Stimulated activated naive B cell treated with anti-CD40 and anti-IgM and Interleukin-4, amounts not matched to agents 10 μg/mL and 1 μg/mL and 100 μg/mL, for 72 hours (primary cell): ENCODE measurements around the gene EVA1A.
A peak's percentile ranks its signal among the peaks of the same experiment; 100 is the strongest.
"Not testable (repeated sequence)": the region's sequence is repeated elsewhere in the genome, so short reads cannot be mapped to it uniquely, and the experiment has no call there.

Source experiments
- ATAC-seq, 2 donors: fragments of 150-1000 bp; cut with Tn5 transposase; replicated peaks; 2 replicates each; pipeline ENCODE4 v1.10.0; 2021; ENCODE audit warnings: moderate library complexity in 1 of 2
- DNase-seq: peaks from one replicate; pipeline ENCODE4 v3.0.0; 2021
- H3K27ac Mint-ChIP-seq: one replicate; pipeline ENCODE4 v1.8.0; 2022; ENCODE audit warnings: mild to moderate bottlenecking, mixed read lengths
- H3K27me3 Mint-ChIP-seq, 2 donors: one replicate each; pipeline ENCODE4 v1.8.0; 2022; ENCODE audit warnings: mixed read lengths in 2 of 2
- H3K36me3 Mint-ChIP-seq, 2 donors: one replicate each; pipeline ENCODE4 v1.8.0; 2022; ENCODE audit warnings: mixed read lengths in 2 of 2, mild to moderate bottlenecking in 1 of 2
- H3K4me1 Mint-ChIP-seq, 2 donors: one replicate each; pipeline ENCODE4 v1.8.0; 2022; ENCODE audit warnings: mixed read lengths in 2 of 2, mild to moderate bottlenecking in 1 of 2
- H3K4me3 Mint-ChIP-seq, 2 donors: one replicate each; pipeline ENCODE4 v1.8.0; 2022; ENCODE audit warnings: mild to moderate bottlenecking in 2 of 2, mixed read lengths in 2 of 2, moderate library complexity in 1 of 2
- H3K9me3 Mint-ChIP-seq, 2 donors: one replicate each; pipeline ENCODE4 v1.8.0; 2022; ENCODE audit warnings: mixed read lengths in 2 of 2, mild to moderate bottlenecking in 1 of 2

The EVA1A gene

GRCh38 chr2:75493230-75493629 lies 67.5 kb downstream of the EVA1A start:
- Mint-ChIP-seq H3K4me3 (no peak overlapping the region), H3K27ac (no peak overlapping the region), H3K27me3 (peaks cover 4 to 19% of the 10 kb centered on the region in 2 donors), H3K9me3 (no peaks in the 10 kb centered on the region), H3K4me1 (no peaks in the 10 kb centered on the region), H3K36me3 (no peaks in the 10 kb centered on the region)
- ATAC-seq (no peak), DNase-seq (no peak)

- Mint-ChIP-seq H3K36me3 (no peaks in the 10 kb centered on the region), H3K27me3 (peaks cover 12 to 18% of the 10 kb centered on the region in 2 donors), H3K4me1 (no peaks in the 10 kb centered on the region), H3K9me3 (peaks cover 4 to 5% of the 10 kb centered on the region in 2 donors), H3K4me3 (no peak overlapping the region), H3K27ac (no peak overlapping the region)
- ATAC-seq (no peak), DNase-seq (no peak)
Observed at GRCh38 chr2:75491129-75491753, 69.5 kb downstream of the EVA1A start.

GRCh38 chr2:75489721-75490120 lies 71.0 kb downstream of the EVA1A start:
- no peak for DNase-seq
- H3K4me3 Mint-ChIP-seq: no peak overlapping the region
- no peak for ATAC-seq
- H3K4me1 Mint-ChIP-seq: no peaks in the 10 kb centered on the region
- peaks cover 22 to 23% of the 10 kb centered on the region in 2 donors for H3K27me3 Mint-ChIP-seq
- H3K27ac Mint-ChIP-seq: no peak overlapping the region
- H3K36me3 Mint-ChIP-seq: no peaks in the 10 kb centered on the region
- peaks cover 4 to 5% of the 10 kb centered on the region in 2 donors for H3K9me3 Mint-ChIP-seq

GRCh38 chr2:75488157-75488556 lies 72.6 kb downstream of the EVA1A start:
- no peak for DNase-seq
- Mint-ChIP-seq H3K27ac (no peak overlapping the region), H3K4me3 (no peak overlapping the region), H3K9me3 (peaks cover 4 to 5% of the 10 kb centered on the region in 2 donors), H3K27me3 (peaks cover 18 to 19% of the 10 kb centered on the region in 2 donors), H3K4me1 (no peaks in the 10 kb centered on the region), H3K36me3 (no peaks in the 10 kb centered on the region)
- ATAC-seq: no peak

- not testable (repeated sequence) for H3K4me1 Mint-ChIP-seq, ATAC-seq, H3K27ac Mint-ChIP-seq, DNase-seq, H3K9me3 Mint-ChIP-seq, H3K36me3 Mint-ChIP-seq, H3K4me3 Mint-ChIP-seq
- H3K27me3 Mint-ChIP-seq: peaks cover 17 to 18% of the 10 kb centered on the region in 2 donors
Observed at GRCh38 chr2:75486735-75487134, 74.0 kb downstream of the EVA1A start.

- no peak overlapping the region for H3K4me3 Mint-ChIP-seq
- no peak overlapping the region for H3K27ac Mint-ChIP-seq
- no peaks in the 10 kb centered on the region for H3K4me1 Mint-ChIP-seq
- peaks cover 4 to 5% of the 10 kb centered on the region in 2 donors for H3K9me3 Mint-ChIP-seq
- ATAC-seq (no peak), DNase-seq (no peak)
- H3K27me3 Mint-ChIP-seq: peaks cover 17 to 22% of the 10 kb centered on the region in 2 donors
- H3K36me3 Mint-ChIP-seq: no peaks in the 10 kb centered on the region
Observed at GRCh38 chr2:75484840-75485239, 75.9 kb downstream of the EVA1A start.

- Mint-ChIP-seq H3K27ac (no peak overlapping the region), H3K9me3 (peaks cover 4 to 5% of the 10 kb centered on the region in 2 donors), H3K27me3 (peaks cover 17 to 22% of the 10 kb centered on the region in 2 donors), H3K4me1 (peaks cover 0 to 2% of the 10 kb centered on the region in 2 donors), H3K36me3 (no peaks in the 10 kb centered on the region), H3K4me3 (no peak overlapping the region)
- ATAC-seq (no peak), DNase-seq (no peak)
Observed at GRCh38 chr2:75483878-75484277, 76.9 kb downstream of the EVA1A start.

GRCh38 chr2:75482398-75482797 lies 78.3 kb downstream of the EVA1A start:
- no peaks in the 10 kb centered on the region for H3K36me3 Mint-ChIP-seq
- no peak overlapping the region for H3K4me3 Mint-ChIP-seq
- H3K4me1 Mint-ChIP-seq: peaks cover 0 to 2% of the 10 kb centered on the region in 2 donors
- no peak overlapping the region for H3K27ac Mint-ChIP-seq
- no peak for DNase-seq
- peaks cover 4 to 5% of the 10 kb centered on the region in 2 donors for H3K9me3 Mint-ChIP-seq
- H3K27me3 Mint-ChIP-seq: peaks cover 17 to 22% of the 10 kb centered on the region in 2 donors
- ATAC-seq: no peak

- H3K27ac Mint-ChIP-seq: no peak overlapping the region
- peaks cover 0 to 2% of the 10 kb centered on the region in 2 donors for H3K4me1 Mint-ChIP-seq
- no peak for ATAC-seq
- no peak overlapping the region for H3K4me3 Mint-ChIP-seq
- H3K9me3 Mint-ChIP-seq: no peaks in the 10 kb centered on the region
- H3K27me3 Mint-ChIP-seq: peaks cover 11 to 17% of the 10 kb centered on the region in 2 donors
- DNase-seq: no peak
- H3K36me3 Mint-ChIP-seq: no peaks in the 10 kb centered on the region
Observed at GRCh38 chr2:75480971-75481836, 79.5 kb downstream of the EVA1A start.

- not testable (repeated sequence) for H3K36me3 Mint-ChIP-seq, H3K9me3 Mint-ChIP-seq, ATAC-seq, H3K27ac Mint-ChIP-seq, H3K4me1 Mint-ChIP-seq, H3K27me3 Mint-ChIP-seq, H3K4me3 Mint-ChIP-seq, DNase-seq
Observed at GRCh38 chr2:75477696-75478095, 83.0 kb downstream of the EVA1A start.

- DNase-seq (no peak), ATAC-seq (peak; percentile 21 to 23)
- no peak overlapping the region for H3K27ac Mint-ChIP-seq
- H3K27me3 Mint-ChIP-seq: peaks cover 0 to 8% of the 10 kb centered on the region in 2 donors
- no peaks in the 10 kb centered on the region for H3K9me3 Mint-ChIP-seq
- H3K4me1 Mint-ChIP-seq: peaks cover 0 to 2% of the 10 kb centered on the region in 2 donors
- H3K36me3 Mint-ChIP-seq: no peaks in the 10 kb centered on the region
- no peak overlapping the region for H3K4me3 Mint-ChIP-seq
Observed at GRCh38 chr2:75476761-75477160, 84.0 kb downstream of the EVA1A start.

GRCh38 chr2:75475976-75476375 lies 84.8 kb downstream of the EVA1A start:
- no peak for DNase-seq
- Mint-ChIP-seq H3K9me3 (no peaks in the 10 kb centered on the region), H3K4me1 (peaks cover 0 to 2% of the 10 kb centered on the region in 2 donors), H3K27ac (no peak overlapping the region), H3K27me3 (peaks cover 0 to 7% of the 10 kb centered on the region in 2 donors), H3K36me3 (no peaks in the 10 kb centered on the region), H3K4me3 (no peak overlapping the region)
- no peak for ATAC-seq

GRCh38 chr2:75475049-75475448 lies 85.7 kb downstream of the EVA1A start:
- H3K27ac Mint-ChIP-seq: no peak overlapping the region
- H3K9me3 Mint-ChIP-seq: no peaks in the 10 kb centered on the region
- no peak for DNase-seq
- H3K4me3 Mint-ChIP-seq: no peak overlapping the region
- peaks cover 0 to 2% of the 10 kb centered on the region in 2 donors for H3K4me1 Mint-ChIP-seq
- no peak for ATAC-seq
- H3K27me3 Mint-ChIP-seq: peaks cover 0 to 4% of the 10 kb centered on the region in 2 donors
- no peaks in the 10 kb centered on the region for H3K36me3 Mint-ChIP-seq

GRCh38 chr2:75474115-75474514 lies 86.6 kb downstream of the EVA1A start:
- no peak overlapping the region for H3K4me3 Mint-ChIP-seq
- H3K27me3 Mint-ChIP-seq: peaks cover 0 to 4% of the 10 kb centered on the region in 2 donors
- H3K4me1 Mint-ChIP-seq: no peaks in the 10 kb centered on the region
- DNase-seq (no peak), ATAC-seq (no peak)
- H3K36me3 Mint-ChIP-seq: no peaks in the 10 kb centered on the region
- no peaks in the 10 kb centered on the region for H3K9me3 Mint-ChIP-seq
- H3K27ac Mint-ChIP-seq: no peak overlapping the region
